ENCODE results near the gene MGST2.
A peak's percentile ranks its signal among the peaks of the same experiment; 100 is the strongest.

Gene MGST2

DNA sequence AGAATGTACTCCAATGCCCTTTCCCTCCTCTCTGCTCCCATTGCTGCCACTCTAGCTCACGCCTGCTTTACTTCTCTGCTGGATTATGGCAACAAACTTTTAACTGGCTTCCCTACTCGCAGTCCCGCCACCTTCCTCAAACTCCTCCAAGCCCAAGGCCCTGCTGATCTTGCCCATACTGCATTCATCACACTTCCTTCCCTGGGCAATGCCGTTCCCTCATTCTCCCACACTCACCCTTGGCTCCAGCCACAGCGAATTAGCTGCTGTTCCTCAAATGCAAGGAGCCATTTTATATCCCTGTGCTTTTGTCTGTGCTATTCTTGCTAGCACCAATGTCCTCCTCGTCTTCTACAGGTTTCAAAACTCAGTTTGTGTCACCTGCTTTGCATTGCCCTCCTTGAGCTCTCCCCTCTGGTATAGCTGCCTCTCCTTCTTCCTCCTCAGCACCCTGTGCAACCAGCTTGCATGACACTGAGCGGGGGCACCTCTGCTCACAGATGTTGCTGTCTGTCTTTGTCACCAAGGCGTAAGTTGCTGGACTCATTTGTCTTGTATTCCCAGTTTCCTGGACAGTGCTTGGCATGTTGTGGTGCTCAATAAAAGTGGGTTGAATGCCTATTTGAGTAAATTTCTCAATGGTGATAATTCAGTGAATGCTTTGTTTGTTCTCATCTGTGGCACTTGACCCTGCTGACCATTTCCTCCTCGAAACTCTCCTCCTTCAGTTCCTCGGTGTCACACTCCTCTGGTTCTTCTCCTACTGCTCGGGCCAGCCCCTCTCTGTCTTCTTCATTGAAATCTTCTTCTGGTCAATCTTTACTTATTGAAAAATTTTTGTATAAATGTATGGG is 22.4 kb upstream of the MGST2 start:
- DNase-seq (ENCODE audit: low spot score), result no peak

DNA sequence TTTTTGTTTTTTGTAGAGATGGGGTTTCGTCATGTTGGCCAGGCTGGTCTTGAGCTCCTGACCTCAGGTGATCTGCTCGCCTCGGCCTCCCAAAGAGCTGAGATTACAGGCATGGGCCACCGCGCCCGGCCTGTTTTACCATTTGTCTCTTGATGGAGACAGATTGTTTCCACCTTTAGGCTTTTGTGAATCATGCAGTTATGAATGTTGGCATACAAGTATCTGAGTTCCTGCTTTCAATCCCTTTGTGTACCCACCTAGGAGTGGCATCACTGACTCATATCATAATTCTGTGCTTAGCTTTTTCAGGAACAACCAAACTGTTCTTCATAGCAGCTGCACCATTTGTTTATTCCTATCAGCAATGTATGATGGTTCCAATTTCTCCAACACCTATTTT is 20.2 kb upstream of the MGST2 start:
- DNase-seq (ENCODE audit: low spot score), result no peak

DNA sequence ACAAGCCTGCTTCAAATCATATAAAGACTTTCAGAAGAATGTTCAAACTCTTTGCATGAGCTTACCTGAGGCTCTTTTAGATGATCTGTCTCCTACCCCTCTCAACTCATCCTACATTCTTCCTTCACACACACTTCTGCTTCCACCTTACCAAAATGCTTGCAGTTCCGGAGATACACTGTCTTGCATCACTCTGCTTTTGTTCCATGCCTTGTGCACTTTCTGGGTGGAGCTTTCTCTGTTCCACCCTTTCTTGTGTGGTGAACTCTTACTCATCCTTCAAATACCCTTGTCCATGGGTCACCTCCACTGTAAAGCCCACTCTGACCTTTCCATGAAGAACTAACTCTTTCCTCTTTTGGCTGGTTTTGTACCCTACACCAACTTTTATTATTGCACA is 18.4 kb upstream of the MGST2 start:
- DNase-seq (ENCODE audit: low spot score), result no peak

DNA sequence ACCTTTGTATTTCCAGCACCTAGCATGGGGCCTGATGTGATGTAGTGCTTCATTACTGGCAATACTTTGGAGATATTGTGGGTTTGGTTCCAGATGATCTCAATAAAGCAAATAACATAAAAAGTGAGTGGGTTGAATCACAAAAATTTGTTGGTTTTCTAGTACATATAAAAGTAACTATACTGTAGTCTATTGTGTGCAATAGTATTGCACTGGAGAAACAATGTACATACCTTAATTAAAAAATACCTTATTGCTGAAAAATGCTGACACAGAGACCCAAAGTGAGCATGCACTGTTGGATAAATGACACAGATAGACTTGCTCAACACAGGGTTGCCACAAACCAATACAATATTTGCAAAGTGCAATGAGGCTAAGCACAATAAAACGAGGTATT is 17.7 kb upstream of the MGST2 start:
- no peak for DNase-seq (ENCODE audit: low spot score)

DNA sequence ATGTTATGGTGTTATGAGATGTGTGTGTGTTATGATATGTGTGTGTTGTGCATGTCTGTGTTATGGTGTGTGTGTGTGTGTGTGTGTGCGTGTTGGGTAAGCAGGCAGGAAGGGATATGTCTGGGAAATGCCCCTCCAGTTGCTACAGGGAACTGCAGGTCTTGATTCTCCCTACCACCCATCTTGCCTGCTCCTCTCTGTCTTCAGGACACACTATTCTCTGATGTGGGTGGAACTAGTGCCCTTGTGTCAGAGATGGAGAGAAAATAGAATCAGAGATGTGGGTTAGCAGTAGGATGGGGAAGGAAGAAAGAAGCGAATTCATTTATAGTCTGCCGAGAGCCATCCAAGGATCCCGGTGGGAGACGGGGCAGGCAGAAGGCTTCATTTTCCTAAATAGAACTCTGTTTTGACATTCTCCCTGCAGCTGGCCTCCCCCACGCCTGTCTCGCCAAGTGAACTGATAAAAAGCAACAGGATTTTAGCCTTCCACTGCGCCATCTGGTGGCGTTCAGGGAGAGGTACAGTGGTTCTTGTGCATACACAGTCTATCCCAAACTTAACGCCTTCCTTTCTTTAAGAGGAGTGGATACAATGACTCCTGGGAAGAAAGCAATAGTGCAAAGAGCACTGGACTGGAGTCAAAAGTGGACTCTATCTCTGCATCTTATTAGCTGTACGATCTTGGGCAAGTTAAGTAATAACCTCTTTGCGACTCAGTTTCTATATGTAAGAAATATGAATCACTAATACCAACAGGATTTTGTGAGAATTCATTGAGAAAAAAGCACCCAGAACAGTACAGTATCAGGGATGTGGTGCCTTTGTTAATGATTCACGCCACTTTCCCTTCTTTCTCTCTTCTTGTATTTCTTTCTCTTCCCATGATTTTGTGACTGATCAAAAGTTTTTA is 14.1 kb upstream of the MGST2 start:
- peak; percentile 80 for DNase-seq (ENCODE audit: low spot score)

DNA sequence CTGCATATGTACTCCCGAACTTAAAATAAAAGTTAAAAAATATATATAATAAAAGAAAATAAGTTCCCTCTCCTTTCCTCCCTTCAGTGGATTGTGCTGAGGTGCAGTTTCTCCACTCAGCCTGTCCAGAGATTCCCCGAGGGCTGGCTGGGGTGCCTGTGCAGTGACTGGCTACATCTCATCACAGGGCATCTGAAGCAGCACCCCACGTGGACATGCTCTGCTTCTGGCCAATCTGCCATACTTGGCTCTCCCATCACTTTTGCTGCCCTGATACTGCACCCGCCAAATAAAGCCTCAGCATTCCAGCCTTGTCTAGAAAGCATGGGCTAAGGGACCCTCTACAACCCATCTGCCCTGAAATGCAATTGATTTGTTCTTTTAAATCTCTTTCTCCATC is 11.1 kb upstream of the MGST2 start:
- DNase-seq (ENCODE audit: low spot score), result no peak

DNA sequence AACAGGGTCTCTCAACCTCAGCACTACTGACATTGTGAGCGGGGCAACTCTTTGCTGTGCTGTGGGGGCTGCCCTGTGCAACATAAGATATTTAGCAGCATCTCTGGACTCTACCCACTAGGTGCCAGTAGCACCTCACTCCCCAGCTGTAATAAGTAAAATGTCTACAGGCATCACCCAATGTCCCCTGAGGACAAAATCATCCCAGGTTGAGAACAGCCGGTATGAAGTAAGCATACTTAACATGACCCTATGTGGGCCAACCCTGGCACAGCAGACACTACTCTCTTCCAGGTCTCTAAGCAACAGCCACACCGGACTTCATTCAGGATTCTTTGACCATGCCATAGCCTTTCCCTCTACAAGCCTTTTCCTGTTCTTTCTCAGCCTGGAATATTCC is 10.5 kb upstream of the MGST2 start:
- peak; percentile 57 for DNase-seq (ENCODE audit: low spot score)

DNA sequence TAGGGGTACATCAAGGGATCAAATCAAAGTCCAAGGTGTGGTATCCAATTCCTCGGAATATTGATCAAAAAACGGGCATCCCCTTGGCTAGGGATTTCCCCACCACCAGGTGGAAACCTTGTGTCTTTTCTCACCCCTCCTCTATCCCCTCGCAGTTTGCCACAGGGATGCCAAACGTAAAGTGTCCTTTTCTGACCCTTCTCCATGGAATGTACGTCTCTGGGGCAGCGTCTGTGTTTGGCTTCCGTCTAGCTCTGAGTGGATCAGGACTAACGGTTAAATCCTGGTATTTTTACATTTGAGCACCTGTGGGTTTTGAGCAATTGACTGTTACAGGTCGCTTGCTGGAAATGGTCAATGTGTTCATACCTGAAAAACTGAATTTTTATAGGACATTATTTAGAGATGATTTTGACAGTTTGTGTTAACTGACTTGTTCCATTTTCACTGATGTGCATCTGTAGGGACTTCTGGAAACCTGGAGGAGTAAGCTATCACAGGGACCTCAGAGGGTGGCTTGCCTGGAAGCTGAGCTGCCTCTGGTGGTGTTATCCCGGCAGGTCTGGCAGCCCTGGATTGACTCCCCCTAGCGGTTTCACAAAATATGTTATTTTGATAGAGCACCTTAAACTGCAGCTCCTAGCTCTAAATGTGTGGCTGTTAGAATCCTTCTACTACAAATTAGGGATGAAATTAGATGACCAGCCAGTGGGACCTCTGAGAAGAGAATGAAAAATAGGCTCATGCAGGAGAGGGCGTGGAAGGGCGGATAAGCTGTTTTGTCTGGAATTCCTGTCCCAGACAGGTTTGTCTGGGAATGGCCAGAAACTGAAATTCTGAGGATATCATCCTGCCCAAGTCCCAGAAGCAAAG is 8.8 kb upstream of the MGST2 start:
- DNase-seq (ENCODE audit: low spot score), result peak; percentile 86

DNA sequence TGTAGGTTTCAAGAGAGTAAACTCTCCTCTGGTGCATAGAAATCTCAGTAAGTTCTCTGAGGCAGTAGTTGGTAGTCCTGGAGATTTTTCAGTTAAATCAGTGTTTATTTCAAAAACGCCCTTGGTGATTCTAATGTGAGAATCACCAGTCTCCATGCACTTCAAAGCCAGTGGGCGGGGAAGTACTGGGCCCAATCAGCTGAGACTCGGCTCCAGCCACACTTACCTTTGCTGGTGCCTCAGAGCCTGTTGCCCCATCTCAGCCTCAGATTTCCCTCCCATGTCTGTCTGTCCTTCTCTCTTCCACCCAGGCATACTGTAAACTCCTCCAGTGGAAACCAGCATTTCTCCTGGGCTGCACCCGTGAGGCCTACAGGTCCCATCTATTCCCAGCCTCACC is 7.4 kb upstream of the MGST2 start:
- DNase-seq (ENCODE audit: low spot score), result no peak

DNA sequence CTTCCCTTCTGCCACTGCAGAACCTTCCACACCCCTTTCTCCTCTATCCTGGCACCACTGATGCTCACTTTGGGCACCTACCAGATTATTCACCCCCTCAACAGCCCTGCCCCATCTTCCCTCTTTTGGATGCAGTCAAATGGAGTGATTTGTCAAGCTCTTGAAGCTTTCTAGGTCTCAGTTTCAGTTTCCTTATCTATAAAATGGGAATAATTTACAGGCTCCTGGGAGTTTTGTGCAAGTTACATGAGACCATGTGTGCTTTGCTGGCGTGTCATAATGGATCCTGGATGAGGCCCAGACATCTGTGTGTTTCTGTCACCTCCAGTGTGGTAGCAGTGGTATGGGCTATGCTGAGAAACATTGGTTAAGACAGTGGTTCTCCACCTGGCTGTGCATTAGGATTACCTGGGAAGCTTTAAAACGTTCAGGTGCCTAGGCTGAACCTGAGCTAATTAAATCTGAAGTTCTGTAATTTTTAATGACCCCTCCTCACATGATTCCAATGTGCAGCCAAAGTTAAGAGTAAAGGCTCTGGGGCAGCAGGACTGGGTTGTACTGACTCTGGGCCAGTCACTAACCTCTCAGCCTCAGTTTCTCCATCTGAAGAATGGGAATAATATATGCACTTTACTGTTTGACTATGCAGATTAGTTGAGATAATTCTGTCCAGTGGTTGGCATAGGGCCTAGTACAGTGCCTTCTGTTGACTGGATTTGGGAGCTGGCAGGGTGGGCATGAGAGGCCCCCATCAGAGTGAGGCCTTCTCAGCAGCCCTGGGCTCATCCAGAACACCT is 6.8 kb upstream of the MGST2 start:
- no peak for DNase-seq (ENCODE audit: low spot score)

DNA sequence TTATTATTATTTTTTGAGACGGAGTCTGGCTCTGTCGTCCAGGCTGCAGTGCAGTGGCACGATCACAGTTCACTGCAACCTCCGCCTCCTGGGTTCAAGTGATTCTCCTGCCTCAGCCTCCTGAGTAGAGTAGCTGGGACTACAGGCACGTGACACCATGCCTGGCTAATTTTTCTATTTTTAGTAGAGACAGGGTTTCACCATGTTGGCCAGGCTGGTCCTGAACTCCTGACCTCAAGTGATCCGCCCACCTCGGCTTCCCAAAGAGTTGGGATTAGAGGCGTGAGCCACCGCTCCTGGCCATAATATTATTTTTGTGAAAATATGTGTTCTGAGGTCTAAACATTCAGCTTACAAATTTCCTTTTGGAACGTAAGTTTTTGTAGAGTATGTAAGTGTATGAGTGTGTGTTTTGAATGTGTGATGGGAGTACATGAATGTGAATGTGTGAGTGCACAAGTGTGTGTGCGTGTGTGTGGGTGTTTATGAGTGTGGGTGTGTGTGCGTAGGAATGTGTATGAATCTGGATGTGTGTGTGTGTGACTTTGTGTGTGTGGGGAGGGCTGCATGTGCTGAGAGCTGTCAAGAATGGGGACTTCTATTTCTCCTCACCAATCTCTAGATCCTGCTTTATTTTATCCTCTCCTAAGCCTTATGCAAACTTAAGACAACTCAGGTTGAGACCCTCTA is 5.7 kb upstream of the MGST2 start:
- DNase-seq (ENCODE audit: low spot score), result no peak

DNA sequence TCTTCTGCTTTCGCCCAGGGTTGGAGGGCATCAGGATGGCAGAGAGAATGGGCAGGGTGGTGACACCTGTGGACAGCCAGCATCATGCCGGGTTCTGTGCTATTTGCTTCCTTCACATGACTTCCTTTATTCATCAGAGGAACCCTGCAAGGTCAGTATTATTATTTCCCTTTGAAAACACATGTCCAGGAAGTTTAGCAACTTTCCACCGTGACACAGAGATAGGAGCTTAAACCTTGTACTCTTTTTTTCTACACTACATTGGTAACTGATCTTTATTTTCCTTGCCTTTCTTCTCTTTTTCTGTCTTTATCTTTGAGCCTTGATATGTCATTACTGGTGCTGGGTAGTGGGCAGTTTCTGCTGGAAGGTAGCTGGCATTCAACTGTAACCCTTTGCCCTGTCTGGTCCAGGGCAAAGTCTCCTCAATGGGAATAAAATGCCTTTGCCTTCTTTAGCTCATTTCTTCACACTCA is 5.0 kb upstream of the MGST2 start:
- DNase-seq (ENCODE audit: low spot score), result no peak

DNA sequence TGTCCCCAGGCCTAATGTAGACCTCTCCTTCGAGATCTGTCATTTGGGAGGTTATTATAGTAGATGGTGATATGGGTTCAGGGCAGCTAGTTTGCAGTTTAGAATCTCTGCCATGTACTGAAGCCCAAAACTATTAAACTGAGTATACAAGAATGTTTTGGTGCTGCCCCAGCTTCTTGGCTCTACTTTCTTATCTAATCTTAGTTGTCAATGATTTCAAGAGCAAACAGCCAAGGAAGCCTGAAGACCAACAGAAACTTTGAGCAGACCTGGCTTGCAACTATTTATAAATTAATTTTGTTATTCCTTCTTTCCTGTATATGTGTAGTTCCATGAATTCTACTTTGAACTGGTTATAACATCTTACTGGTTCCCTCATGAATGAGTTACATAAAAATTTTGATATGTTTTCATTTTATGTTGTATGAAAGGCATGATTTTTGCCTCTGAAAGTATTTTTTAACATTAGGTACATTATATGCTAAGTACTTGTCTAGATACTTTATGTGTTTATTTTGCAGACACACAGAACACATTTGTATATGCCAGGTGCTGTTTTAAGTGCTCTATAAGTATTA is 2.0 kb upstream of the MGST2 start:
- DNase-seq (ENCODE audit: low spot score), result no peak

DNA sequence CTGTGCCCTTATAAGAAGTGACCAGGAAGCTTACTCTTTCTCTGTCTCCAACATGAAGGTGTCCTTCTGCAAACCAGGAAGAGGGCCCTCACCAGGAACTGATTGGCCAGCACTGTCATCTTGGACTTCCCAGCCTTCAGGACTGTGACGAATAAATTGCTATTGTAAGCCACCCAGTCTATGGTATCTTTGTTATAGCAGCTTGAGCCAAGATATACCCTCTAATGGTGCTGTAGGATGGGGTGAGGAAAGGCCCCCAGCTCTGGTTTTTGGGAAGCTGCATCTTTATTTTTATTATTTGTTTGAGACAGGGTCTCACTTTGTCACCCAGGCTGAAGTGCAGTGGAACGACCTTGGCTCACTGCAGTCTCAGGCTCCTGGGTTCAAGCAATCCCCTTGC is 1.2 kb upstream of the MGST2 start:
- no peak for DNase-seq (ENCODE audit: low spot score)

DNA sequence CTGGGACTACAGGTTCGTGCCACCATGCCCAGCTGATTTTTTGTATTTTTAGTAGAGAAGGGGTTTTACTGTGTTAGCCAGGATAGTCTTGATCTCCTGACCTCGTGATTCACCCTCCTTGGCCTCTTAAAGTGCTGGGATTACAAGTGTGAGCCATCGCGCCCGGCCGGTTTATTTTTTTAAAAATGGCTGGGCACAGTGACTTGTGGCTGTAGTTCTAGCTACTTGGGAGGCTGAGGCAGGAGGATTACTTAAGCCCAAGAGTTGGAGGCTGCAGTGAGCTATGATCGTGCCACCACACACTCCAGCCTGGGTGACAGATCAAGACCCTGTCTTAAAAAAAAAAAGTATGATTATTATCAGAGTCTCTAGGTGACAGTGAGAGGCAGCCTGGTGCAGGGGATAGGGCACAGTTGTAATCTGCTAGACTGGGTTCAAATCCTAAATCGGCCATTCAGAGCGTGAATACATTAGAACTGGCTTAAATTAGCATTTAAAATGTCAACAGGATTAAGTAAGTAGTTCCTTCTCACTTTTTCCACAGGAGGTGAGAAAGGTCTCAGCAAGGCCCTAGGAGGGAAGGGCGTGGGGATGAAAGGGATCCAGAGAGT is 435 bp upstream of the MGST2 start:
- no peak for DNase-seq (ENCODE audit: low spot score)

DNA sequence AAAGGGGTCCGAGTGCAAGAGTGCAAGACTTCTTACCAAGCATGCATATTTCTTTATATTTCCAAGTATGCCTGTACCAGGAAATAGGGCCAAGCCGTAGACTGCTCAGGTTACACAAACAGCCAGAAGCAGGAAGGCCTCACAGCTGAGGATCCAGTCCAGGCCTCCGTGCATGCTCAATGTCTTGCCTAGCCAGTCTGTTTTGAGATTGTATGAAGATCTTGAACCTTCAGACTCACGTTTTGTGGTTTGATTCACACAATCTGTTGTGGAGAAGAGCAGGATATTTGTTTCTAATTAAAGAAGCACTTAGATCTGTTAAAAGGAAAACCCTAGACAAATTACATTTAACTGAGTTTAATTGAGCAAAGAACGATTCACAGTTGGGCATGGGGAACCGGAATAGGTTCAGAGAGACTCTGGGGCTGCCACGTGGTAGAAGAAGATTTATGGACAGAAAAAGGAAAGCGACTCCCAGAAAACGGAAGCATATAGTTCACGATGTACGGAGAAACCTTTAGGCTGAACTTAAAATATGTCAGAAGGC is 1.2 kb downstream of the MGST2 start:
- DNase-seq (ENCODE audit: low spot score), result no peak

DNA sequence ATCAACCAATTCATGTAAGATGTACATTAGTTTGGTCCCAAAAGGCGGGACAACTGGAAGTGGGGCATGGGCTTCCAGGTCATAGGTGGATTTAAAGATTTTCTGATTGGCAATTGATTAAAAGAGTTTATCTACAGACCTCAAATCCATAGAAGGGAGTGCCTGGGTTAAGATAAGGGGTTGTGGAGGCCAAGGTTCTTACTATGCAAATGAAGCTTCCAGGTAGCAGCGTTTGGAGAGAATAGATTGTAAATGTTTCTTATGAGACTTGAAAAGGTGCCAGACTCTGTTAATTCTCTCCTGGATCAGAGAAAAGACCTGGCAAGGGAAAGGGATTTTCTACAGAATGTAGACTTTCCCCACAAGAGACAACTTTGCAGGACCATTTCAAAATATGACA is 2.4 kb downstream of the MGST2 start:
- no peak for DNase-seq (ENCODE audit: low spot score)

DNA sequence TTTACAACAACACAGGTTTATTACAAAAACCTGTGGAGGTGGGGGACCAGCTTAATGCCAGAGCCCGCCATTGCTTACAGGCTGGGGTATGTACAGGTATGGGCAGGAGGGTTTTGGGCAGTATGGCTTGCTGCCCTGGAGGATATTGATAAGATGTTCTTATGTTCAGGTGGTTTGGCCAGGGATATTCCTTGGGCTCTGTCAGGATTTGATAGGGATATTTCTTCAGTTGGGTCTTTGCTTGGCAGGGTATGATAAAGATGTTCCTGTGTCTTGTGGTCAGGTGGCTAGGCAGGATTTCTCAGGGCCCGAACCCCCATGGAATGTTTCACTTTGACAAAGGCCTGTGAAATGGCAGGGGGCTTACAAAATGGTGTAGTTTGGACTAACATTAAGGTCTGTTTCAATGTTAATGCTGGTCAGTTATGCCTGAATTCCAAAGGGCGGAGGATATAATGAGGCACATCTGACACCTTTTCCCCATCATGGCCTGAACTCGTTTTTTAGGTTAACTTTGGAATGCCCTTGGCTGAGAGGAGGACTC is 3.1 kb downstream of the MGST2 start:
- no peak for DNase-seq (ENCODE audit: low spot score)

DNA sequence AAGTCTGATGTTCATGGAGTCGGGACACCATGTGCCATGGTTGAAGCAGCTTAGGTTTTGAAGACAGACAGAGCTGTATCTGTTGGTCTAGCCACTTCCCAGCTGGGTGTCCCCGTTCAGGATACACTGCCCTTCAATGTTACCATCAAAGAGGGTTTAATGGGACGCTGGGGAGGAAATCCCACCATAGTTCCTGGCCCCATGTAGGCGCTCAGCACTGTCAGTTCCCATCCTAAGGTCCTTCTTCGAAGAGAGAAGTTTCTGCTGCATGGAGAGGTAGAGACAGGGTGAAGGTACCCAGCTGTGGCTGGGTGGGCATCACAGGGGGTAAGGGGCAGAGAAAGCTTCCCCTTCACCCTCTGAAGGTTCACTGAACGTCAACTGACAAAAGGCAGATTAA is 3.7 kb downstream of the MGST2 start:
- DNase-seq (ENCODE audit: low spot score), result no peak
